SKM-1 (cell line): Measurements from ENCODE around the gene PSKH1.

ENCODE experiments used
- DNase-seq: peaks from one replicate; lab custom pipeline; 2025; ENCODE audit not compliant: unreplicated experiment; lab: John Stamatoyannopoulos, UW

Gene PSKH1

GRCh38 chr16:67977005-67977404 lies 84.0 kb downstream of the PSKH1 start:
- DNase-seq, result no peak

GRCh38 chr16:67977469-67978227 lies 84.6 kb downstream of the PSKH1 start:
- DNase-seq, result no peak
